ENCODE results near the gene WNK4.

WNK4 gene

DNA sequence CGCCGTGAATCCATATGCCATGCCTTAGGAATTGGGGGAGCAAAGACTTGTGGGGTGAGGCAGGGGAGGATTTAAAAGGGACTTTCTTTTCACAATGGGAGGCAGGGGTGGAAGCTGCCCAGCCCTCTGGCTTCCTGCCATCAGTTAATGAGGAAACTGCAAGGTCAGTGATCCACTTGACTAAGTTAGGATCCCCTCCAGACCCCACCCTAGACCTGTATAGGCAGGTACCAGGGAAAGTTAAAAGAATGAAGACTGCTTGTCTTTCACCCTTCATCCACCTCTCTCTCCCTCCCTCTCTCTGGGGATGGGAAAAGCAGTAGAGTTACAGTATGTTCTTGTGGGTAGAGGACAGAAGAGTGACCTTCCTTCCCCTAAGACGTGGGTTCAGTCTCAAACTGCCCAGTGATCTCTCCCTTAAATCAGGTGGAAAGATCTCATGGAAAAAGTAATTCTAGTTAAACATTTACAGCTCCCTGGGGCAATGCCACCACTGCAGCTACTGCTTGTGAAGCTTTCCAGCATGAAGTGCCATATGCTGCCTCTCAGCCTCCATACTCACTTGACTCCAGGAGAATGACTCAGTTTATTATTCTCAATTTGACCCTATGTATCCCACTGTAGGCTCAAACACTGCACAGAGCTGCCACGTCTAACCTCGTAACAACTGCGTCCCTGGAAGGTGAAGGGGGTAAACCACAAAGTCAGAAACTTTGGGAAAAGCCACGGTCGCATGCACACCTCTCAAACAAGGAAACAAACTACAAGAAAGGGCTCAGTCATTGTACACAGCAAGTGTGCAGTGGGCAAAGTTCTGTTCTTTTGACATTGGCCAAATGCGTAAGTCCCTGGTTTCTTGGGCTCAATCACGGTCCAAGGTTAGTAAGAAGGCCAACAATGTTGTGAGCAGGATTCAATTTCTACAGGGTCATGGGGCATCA, 16.9 kb downstream of the WNK4 start:
- Histone ChIP-seq H3K9me3 (ENCODE audit: severe bottlenecking) (peaks cover 8% of the 10 kb centered on the region), H3K27me3 (ENCODE audit: insufficient read depth, low read depth, severe bottlenecking) (no peaks in the 10 kb centered on the region), H3K4me3 (ENCODE audit: low read depth, low read length) (peak overlapping the region; percentile 94), H3K27ac (no peak overlapping the region), H3K36me3 (peaks cover 18% of the 10 kb centered on the region)
- TF ChIP-seq, protein P1, sequence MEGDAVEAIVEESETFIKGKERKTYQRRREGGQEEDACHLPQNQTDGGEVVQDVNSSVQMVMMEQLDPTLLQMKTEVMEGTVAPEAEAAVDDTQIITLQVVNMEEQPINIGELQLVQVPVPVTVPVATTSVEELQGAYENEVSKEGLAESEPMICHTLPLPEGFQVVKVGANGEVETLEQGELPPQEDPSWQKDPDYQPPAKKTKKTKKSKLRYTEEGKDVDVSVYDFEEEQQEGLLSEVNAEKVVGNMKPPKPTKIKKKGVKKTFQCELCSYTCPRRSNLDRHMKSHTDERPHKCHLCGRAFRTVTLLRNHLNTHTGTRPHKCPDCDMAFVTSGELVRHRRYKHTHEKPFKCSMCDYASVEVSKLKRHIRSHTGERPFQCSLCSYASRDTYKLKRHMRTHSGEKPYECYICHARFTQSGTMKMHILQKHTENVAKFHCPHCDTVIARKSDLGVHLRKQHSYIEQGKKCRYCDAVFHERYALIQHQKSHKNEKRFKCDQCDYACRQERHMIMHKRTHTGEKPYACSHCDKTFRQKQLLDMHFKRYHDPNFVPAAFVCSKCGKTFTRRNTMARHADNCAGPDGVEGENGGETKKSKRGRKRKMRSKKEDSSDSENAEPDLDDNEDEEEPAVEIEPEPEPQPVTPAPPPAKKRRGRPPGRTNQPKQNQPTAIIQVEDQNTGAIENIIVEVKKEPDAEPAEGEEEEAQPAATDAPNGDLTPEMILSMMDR (IDR thresholded peaks at IDR 0.05; ENCODE audit: low read depth, low read length): no peak
- no peak for DNase-seq

GRCh38 chr17:42798011-42798382, 17.6 kb downstream of the WNK4 start:
- H3K9me3 ChIP-seq (ENCODE audit: severe bottlenecking): peaks cover 8% of the 10 kb centered on the region
- TF ChIP-seq, protein P1 (IDR thresholded peaks at IDR 0.05; ENCODE audit: low read depth, low read length): no peak
- peak overlapping the region; percentile 94 for H3K4me3 ChIP-seq (ENCODE audit: low read depth, low read length)
- peak overlapping the region; percentile 71 for H3K27ac ChIP-seq
- H3K27me3 ChIP-seq (ENCODE audit: insufficient read depth, low read depth, severe bottlenecking): no peaks in the 10 kb centered on the region
- no peak for DNase-seq
- peaks cover 18% of the 10 kb centered on the region for H3K36me3 ChIP-seq

DNA sequence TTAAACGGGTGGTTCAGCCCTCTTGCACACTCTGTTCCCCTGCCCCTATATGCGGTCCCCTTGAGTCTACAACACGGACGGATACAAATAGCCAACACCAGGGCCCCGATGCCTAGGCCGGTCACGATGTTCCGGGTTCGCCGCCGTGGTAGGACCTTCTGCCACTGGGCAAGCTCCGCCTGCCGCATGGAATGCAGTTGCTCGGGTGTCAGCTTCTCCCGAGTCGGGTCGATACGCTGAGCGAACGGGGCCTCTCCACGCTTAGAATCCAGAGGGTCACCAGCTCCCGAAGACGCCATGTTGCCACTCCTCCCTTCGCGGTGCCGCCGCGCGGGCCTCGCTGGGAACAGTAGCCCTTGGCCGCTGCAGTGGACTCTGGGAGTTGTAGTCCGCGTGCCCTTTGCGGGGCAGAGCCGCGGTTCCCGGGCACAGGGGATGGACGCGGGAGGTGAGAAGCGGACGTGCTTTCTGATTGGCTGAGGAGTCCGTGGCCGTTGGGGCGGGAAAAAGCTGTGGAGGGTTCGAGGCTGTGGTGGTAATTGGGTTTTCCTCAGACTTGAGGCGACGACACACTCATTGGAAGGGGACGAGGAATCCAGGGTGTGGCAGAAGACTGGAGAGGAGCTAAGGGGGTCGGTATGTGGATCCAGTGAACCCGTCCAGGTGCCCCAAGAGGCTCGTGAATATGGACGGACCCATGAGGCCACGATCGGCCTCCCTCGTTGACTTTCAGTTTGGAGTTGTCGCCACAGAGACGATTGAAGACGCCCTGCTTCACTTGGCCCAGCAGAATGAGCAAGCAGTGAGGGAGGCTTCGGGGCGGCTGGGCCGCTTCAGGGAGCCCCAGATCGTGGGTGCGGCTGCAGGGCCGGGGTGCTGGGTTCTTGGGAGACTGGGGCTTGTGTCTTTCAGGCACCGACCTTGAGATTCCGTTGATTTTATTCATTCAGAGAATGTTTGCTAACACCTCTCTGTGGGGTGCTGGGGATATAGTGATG, 18.3 kb downstream of the WNK4 start, which contains the start of the genes CNTD1 and COA3:
TSS of gene CNTD1 (plus strand) at position 479 of the 998 bp plus-strand sequence. CDS start at position 686, 207 bp downstream.
TSS of gene COA3 (minus strand) at position 322 of the 998 bp plus-strand sequence. CDS start at position 299, 23 bp downstream.
- Histone ChIP-seq H3K27ac (peak within 1 kb of the TSS; percentile 71), H3K4me3 (ENCODE audit: low read depth, low read length) (peak within 1 kb of the TSS; percentile 94), H3K27me3 (ENCODE audit: insufficient read depth, low read depth, severe bottlenecking) (no peaks in the 10 kb centered on the region), H3K36me3 (peaks cover 18% of the 10 kb centered on the region), H3K9me3 (ENCODE audit: severe bottlenecking) (peaks cover 8% of the 10 kb centered on the region)
- TF ChIP-seq, protein P1 (IDR thresholded peaks at IDR 0.05; ENCODE audit: low read depth, low read length): no peak
- peak; percentile 97 for DNase-seq

DNA sequence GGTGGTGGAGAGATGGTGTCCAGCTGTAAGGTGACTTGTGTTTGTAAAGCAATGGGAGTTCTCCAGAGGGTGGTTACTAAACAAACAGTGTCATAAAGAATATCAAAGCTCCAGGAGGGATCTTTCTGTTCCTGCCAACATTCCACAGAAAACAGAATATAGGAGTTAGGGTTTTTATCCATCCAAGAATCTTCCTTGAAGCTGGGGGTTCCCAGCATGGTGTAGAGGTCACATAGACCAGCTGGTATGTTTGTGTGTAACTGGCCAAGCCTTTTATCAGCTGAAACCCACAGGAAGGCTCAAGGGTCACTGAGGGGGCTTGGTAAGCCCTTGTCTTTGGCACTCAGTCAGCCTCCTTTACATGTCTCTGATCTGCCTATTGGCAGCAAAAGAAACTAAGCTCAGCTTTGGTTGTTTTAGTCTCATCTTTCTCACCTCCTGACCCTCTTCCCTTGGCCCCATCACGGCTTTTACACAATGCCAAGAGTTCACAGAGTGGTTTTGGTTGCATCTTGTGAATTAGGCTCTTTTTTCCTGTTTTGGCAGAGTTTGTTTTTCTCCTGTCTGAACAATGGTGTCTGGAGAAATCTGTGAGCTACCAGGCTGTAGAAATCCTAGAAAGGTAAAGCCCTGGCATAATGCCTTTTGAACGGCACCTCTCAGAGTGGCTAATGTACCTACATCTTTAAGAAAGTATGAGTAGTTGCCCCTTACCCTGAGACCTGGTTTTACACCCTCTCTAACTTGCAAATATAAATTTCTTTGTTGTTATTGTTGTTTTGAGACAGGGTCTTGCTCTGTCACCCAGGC, 22.9 kb downstream of the WNK4 start:
- TF ChIP-seq, protein P1 (IDR thresholded peaks at IDR 0.05; ENCODE audit: low read depth, low read length): no peak
- Histone ChIP-seq H3K9me3 (ENCODE audit: severe bottlenecking) (peaks cover 8% of the 10 kb centered on the region), H3K27me3 (ENCODE audit: insufficient read depth, low read depth, severe bottlenecking) (no peaks in the 10 kb centered on the region), H3K36me3 (no peaks in the 10 kb centered on the region), H3K4me3 (ENCODE audit: low read depth, low read length) (no peak overlapping the region), H3K27ac (no peak overlapping the region)
- DNase-seq: no peak

DNA sequence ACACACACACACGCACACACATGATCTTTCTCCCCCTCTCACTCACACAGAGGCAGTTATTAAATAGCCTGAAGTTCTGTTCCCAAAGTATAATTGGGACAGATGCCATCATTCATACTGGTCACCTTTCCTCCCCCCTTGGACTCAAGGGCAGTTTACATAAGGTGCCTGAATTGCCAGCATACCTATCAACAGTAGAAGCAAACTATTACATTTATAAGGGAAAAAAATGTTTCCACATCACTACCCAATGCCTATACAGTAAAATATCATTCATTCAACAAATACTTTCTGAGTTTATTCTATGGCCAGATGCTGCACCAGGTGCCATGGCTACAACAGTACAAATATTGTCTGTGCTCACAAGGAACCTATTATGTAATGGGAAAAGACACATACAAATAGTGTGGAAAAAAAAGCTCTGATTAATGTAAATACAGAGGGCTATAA, 24.5 kb downstream of the WNK4 start:
- H3K36me3 ChIP-seq: peaks cover 11% of the 10 kb centered on the region
- no peak overlapping the region for H3K4me3 ChIP-seq (ENCODE audit: low read depth, low read length)
- H3K9me3 ChIP-seq (ENCODE audit: severe bottlenecking): no peaks in the 10 kb centered on the region
- no peak for DNase-seq
- no peaks in the 10 kb centered on the region for H3K27me3 ChIP-seq (ENCODE audit: insufficient read depth, low read depth, severe bottlenecking)
- no peak overlapping the region for H3K27ac ChIP-seq
- TF ChIP-seq, protein P1 (IDR thresholded peaks at IDR 0.05; ENCODE audit: low read depth, low read length): no peak
